NCI-H510A (cell line): ENCODE results near the gene FOXL1.
"Not testable (repeated sequence)": the region's sequence is repeated elsewhere in the genome, so short reads cannot be mapped to it uniquely, and the experiment has no call there.

Experiments
- DNase-seq: peaks from one replicate; lab custom pipeline; 2025; lab: John Stamatoyannopoulos, UW

Gene FOXL1

GRCh38 chr16:86580791-86581170, 2.4 kb downstream of the FOXL1 start:
- DNase-seq, result no peak

- no peak for DNase-seq
These were observed 3.1 kb downstream of the FOXL1 start for GRCh38 chr16:86581458-86581857.

- DNase-seq, result no peak
These were observed 5.8 kb downstream of the FOXL1 start for GRCh38 chr16:86584071-86584685.

- DNase-seq, result no peak
These were observed 6.7 kb downstream of the FOXL1 start for GRCh38 chr16:86584726-86585721.

GRCh38 chr16:86585821-86586611, 7.7 kb downstream of the FOXL1 start:
- no peak for DNase-seq

- no peak for DNase-seq
These were observed 9.1 kb downstream of the FOXL1 start for GRCh38 chr16:86587487-86587886.

GRCh38 chr16:86587955-86588354, 9.6 kb downstream of the FOXL1 start:
- DNase-seq, result not testable (repeated sequence)

GRCh38 chr16:86590501-86591144, 12.3 kb downstream of the FOXL1 start:
- DNase-seq, result no peak

- DNase-seq, result no peak
These were observed 12.9 kb downstream of the FOXL1 start for GRCh38 chr16:86591270-86591669.

GRCh38 chr16:86593913-86594620, 15.7 kb downstream of the FOXL1 start:
- no peak for DNase-seq

- no peak for DNase-seq
These were observed 16.4 kb downstream of the FOXL1 start for GRCh38 chr16:86594721-86595120.

GRCh38 chr16:86595983-86596605, 17.7 kb downstream of the FOXL1 start:
- no peak for DNase-seq

GRCh38 chr16:86597126-86597879, 19.0 kb downstream of the FOXL1 start:
- DNase-seq, result no peak

GRCh38 chr16:86597880-86598606, 19.7 kb downstream of the FOXL1 start:
- no peak for DNase-seq

GRCh38 chr16:86598607-86599565, 20.5 kb downstream of the FOXL1 start:
- no peak for DNase-seq

GRCh38 chr16:86601356-86601755, 23.0 kb downstream of the FOXL1 start:
- no peak for DNase-seq

- no peak for DNase-seq
These were observed 24.2 kb downstream of the FOXL1 start for GRCh38 chr16:86602521-86602920.
